HepG2 (cell line): ENCODE results near the gene CAVIN3. TPM values are rescaled to one million over a fixed set of nuclear protein-coding genes. Genes with fewer than 3 reads are reported as not detected.

Experiments
- ATAC-seq: fragments of 200-7000 bp; cut with Tn5 transposase; 3 replicates; pipeline ENCODE4 v1.9.1; 2020; ENCODE audit warnings: mild to moderate bottlenecking, moderate library complexity
- BruUV-seq: library from RNA; stranded (reverse); fragments of 400-500 nt; replicated peaks from 2 replicates; lab custom pipeline; 2021; lab: Mats Ljungman, UMichigan
- CTCF ChIA-PET: fragments of 300-600 bp; formaldehyde crosslinking; extraction: SDS; loops from one replicate; lab custom pipeline; 2021; ENCODE audit warnings: low total read pairs, inconsistent platforms, low intra/inter-chr PET ratio; lab: Yijun Ruan, JAX
- POLR2A ChIA-PET: fragments of 350-600 bp; sonication (Branson Sonifier 250); formaldehyde crosslinking; loops from one replicate; lab custom pipeline; 2020; ENCODE audit warnings: antibody characterized with exemption, inconsistent platforms; lab: Yijun Ruan, JAX
- DNase-seq: peaks from one replicate; pipeline ENCODE4 v3.0.0-alpha.2; 2015; ENCODE audit warnings: low spot score
- FAIRE-seq: peaks from 3 replicates; lab custom pipeline; 2011; peaks lifted over from hg19 to GRCh38; lab: Jason Lieb, UNC
- H2AFZ ChIP-seq: one replicate; pipeline ENCODE4 v1.6.1; 2011; ENCODE audit warnings: low read length, inconsistent platforms
- H3K27ac ChIP-seq: fragments of 300-600 bp; 3 replicates; pipeline ENCODE4 v1.8.0; 2011; ENCODE audit warnings: mixed run types, mild to moderate bottlenecking, mixed read lengths, low read length, inconsistent platforms; ENCODE audit not compliant: insufficient read depth; ENCODE audit errors: extremely low read length
- H3K27me3 ChIP-seq, 2 experiments: fragments of 200-600 bp in 1 of 2; 2 replicates in 1 of 2; 3 replicates in 1 of 2; pipeline versions ENCODE4 v1.6.0 to v1.8.0; 2011; ENCODE audit warnings: low read length in 2 of 2, mild to moderate bottlenecking in 2 of 2, moderate library complexity in 2 of 2, inconsistent platforms in 1 of 2; ENCODE audit not compliant: insufficient read depth in 2 of 2, control insufficient read depth in 1 of 2
- H3K36me3 ChIP-seq, 2 experiments: fragments of 200-600 bp in 1 of 2; replicated peaks in 1 of 2; 2 replicates in 1 of 2; 3 replicates in 1 of 2; pipeline versions ENCODE4 v1.5.1 to v1.8.0; 2011; ENCODE audit warnings: low read length in 2 of 2, inconsistent platforms in 1 of 2; ENCODE audit not compliant: insufficient read depth in 2 of 2, control insufficient read depth in 1 of 2
- H3K4me1 ChIP-seq: 2 replicates; pipeline ENCODE4 v1.5.1; 2012; ENCODE audit warnings: low read length, inconsistent platforms; ENCODE audit not compliant: insufficient read depth
- H3K4me2 ChIP-seq: 2 replicates; pipeline ENCODE4 v1.6.0; 2011; ENCODE audit warnings: low read depth, low read length, inconsistent platforms
- H3K4me3 ChIP-seq, 3 experiments: fragments of 200-600 bp in 1 of 3; sonication (generic), shearing (Covaris generic) in 1 of 3; replicated peaks in 1 of 3; 2 replicates each; pipeline ENCODE4 v1.5.1; 2011 to 2016; ENCODE audit warnings: low read length in 3 of 3, inconsistent platforms in 2 of 3, low read depth in 2 of 3, mild to moderate bottlenecking in 2 of 3, control low read depth in 1 of 3, mixed read lengths in 1 of 3; ENCODE audit not compliant: insufficient read depth in 1 of 3
- H3K79me2 ChIP-seq: one replicate; pipeline ENCODE4 v1.6.1; 2011; ENCODE audit warnings: low read length, inconsistent platforms; ENCODE audit not compliant: insufficient read depth
- H3K9ac ChIP-seq: 2 replicates; pipeline ENCODE4 v1.6.0; 2011; ENCODE audit warnings: mild to moderate bottlenecking, low read depth, low read length, inconsistent platforms; ENCODE audit not compliant: insufficient read depth
- H3K9me3 ChIP-seq: 2 replicates; pipeline ENCODE4 v1.5.1; 2012; ENCODE audit warnings: mild to moderate bottlenecking, low read length
- H4K20me1 ChIP-seq: 2 replicates; pipeline ENCODE4 v1.6.0; 2011; ENCODE audit warnings: inconsistent platforms, mild to moderate bottlenecking, low read length, moderate library complexity; ENCODE audit not compliant: insufficient read depth
- DNMT3B ChIP-seq: conservative IDR thresholded peaks from 2 replicates; pipeline ENCODE4 v1.6.1; 2016; ENCODE audit warnings: missing biosample characterization, control low read depth
- HNRNPLL ChIP-seq: fragments of 200-400 bp; formaldehyde crosslinking; IDR thresholded peaks from 2 replicates; pipeline ENCODE4 v1.6.1; 2017; ENCODE audit warnings: mild to moderate bottlenecking, low read depth, low read length; ENCODE audit not compliant: poor library complexity, severe bottlenecking
- MTF1 ChIP-seq: sonication (generic); formaldehyde crosslinking; IDR thresholded peaks from 2 replicates; pipeline ENCODE4 v1.5.0; 2020; ENCODE audit warnings: missing genetic modification reagents
- SNAPC5 ChIP-seq: sonication (generic); formaldehyde crosslinking; IDR thresholded peaks from 2 replicates; pipeline ENCODE4 v1.8.1; 2023; ENCODE audit warnings: mild to moderate bottlenecking, missing genetic modification reagents, borderline replicate concordance
- TP53 ChIP-seq: sonication (generic); formaldehyde crosslinking; conservative IDR thresholded peaks from 2 replicates; pipeline ENCODE4 v1.4.0; 2020; ENCODE audit warnings: missing genetic modification reagents
- USF2 ChIP-seq, 2 experiments: sonication (generic) in 1 of 2; formaldehyde crosslinking in 1 of 2; IDR thresholded peaks; 2 replicates each; pipeline versions ENCODE4 v1.5.1 to v1.6.1; 2011 to 2020; ENCODE audit warnings: borderline replicate concordance in 1 of 2, low read depth in 1 of 2, low read length in 1 of 2, mild to moderate bottlenecking in 1 of 2, missing genetic modification reagents in 1 of 2, moderate library complexity in 1 of 2
- ZBTB4 ChIP-seq: sonication (generic); formaldehyde crosslinking; IDR thresholded peaks from 2 replicates; pipeline ENCODE4 v1.4.0; 2020; ENCODE audit warnings: missing genetic modification reagents, mild to moderate bottlenecking, borderline replicate concordance
- ZNF205 ChIP-seq: IDR thresholded peaks from 2 replicates; pipeline ENCODE4 v1.6.1; 2018; ENCODE audit warnings: missing biosample characterization, missing genetic modification reagents
- ZNF570 ChIP-seq: sonication (generic); formaldehyde crosslinking; IDR thresholded peaks from 2 replicates; pipeline ENCODE4 v1.4.0; 2020; ENCODE audit warnings: mild to moderate bottlenecking, missing genetic modification reagents, borderline replicate concordance
- WGBS: methylation state at CpG from one replicate; pipeline ENCODE4 v1.1.6; 2017; ENCODE audit warnings: low lambda C conversion rate; 5-methylcytosine and 5-hydroxymethylcytosine counted together
- in situ Hi-C: cut with HindIII; loops from 2 replicates; pipeline ENCODE4 v1.10.0; 2017; ENCODE audit warnings: low pct_unique_long_range_greater_than_20kb; ENCODE audit not compliant: extremely low pct_ligation_motif_present
- intact Hi-C: fragments of 100-400 bp; cut with micrococcal nuclease; formaldehyde crosslinking; loops from one replicate; pipeline ENCODE4 v1.10.0; 2022; ENCODE audit not compliant: unreplicated experiment
- polyA plus RNA-seq, 8 experiments: library from polyadenylated mRNA; depleted of rRNA in 3 of 8; stranded (reverse) in 7 of 8; unstranded in 1 of 8; fragments of >200 nt; fragmentation: Illumina TruSeq in 4 of 8; extraction: Trizol in 4 of 8; gene quantifications; 2 replicates each; pipeline versions ENCODE4 v1.2.1 to v1.2.3, GENCODE V29; 2011 to 2016; ENCODE audit warnings: low read depth in 4 of 8, missing spikeins in 1 of 8, mixed read lengths in 1 of 8; ENCODE audit not compliant: insufficient read depth in 1 of 8
- total RNA-seq, 5 experiments: library from RNA; depleted of rRNA; stranded (reverse); fragments of >200 nt; fragmentation: Illumina TruSeq; extraction: Trizol; gene quantifications; 2 replicates each; pipeline ENCODE4 v1.2.3, GENCODE V29; 2016; ENCODE audit warnings: low read depth in 1 of 5
- TF ChIP-seq, protein P1 (sequence below): sonication (generic); formaldehyde crosslinking; conservative IDR thresholded peaks from 2 replicates; pipeline ENCODE4 v1.8.1; 2023; ENCODE audit warnings: missing genetic modification reagents
- TF ChIP-seq, protein P2 (sequence below): sonication (generic); formaldehyde crosslinking; IDR thresholded peaks from 2 replicates; pipeline ENCODE4 v1.8.0; 2022; ENCODE audit warnings: mild to moderate bottlenecking, missing genetic modification reagents, borderline replicate concordance

The CAVIN3 gene
- total and polyA plus RNA-seq, 2 of the 13 experiments (the other 11 are each of a cell fraction or from before 2014, with no cell fraction given), result not detected

DNA sequence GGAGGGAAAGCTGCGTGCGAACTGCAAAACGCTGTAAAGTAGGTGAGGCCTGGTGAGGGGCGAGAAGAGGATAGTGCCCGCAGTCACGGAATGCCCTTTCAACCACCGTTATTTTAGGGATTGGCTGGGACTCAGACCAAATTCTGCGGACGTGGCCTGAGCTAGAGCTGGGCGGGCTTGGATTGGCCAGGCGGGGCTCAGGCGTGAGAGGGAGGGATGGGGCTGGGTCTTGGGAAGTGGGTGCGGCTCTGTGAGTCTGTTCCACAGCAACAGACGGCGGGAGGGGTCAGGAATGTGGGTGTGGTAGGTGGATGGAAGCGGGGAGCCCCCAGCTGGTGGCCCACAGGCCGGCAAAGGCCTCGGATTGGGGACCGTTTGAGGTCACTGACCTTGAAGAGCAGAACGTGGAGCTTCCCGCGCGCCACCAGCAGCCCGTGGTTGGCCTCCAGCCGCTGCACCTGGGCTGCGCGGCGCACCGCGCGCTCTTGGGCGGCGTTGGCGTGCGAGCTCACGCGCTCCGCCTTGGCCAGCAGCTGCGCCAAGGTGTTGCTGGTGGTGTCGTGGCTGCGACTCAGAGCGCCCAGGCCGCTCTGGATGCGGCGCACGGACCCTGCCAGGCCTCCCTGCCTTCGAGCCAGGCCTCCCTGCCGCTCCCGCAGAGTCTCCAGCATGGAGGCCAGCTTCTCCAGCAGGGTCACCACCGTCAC, 444 bp downstream of the CAVIN3 start (continued):
- TF ChIP-seq, protein P1, sequence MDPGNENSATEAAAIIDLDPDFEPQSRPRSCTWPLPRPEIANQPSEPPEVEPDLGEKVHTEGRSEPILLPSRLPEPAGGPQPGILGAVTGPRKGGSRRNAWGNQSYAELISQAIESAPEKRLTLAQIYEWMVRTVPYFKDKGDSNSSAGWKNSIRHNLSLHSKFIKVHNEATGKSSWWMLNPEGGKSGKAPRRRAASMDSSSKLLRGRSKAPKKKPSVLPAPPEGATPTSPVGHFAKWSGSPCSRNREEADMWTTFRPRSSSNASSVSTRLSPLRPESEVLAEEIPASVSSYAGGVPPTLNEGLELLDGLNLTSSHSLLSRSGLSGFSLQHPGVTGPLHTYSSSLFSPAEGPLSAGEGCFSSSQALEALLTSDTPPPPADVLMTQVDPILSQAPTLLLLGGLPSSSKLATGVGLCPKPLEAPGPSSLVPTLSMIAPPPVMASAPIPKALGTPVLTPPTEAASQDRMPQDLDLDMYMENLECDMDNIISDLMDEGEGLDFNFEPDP (CRISPR knock-in tag), result no peak
- TF ChIP-seq, all 625 proteins: peak for 0

- no peaks in the 10 kb centered on the region for H3K9me3 ChIP-seq
- no peak overlapping the region for H3K4me3 ChIP-seq
- DNase-seq (no peak), FAIRE-seq (no peak), ATAC-seq (no peak)
- intact Hi-C loops, result no loop called here
- peaks cover 1 to 30% of the 10 kb centered on the region in 2 experiments; a peak in 3 of 5 replicates for H3K27me3 ChIP-seq
- H3K4me1 ChIP-seq, result no peaks in the 10 kb centered on the region
- H3K4me2 ChIP-seq, result no peak overlapping the region
- H3K27ac ChIP-seq, result no peak overlapping the region
- no peaks in the 10 kb centered on the region for H3K36me3 ChIP-seq
- H3K79me2 ChIP-seq, result no peaks in the 10 kb centered on the region
- WGBS, result 57% methylated on average over 15 of the region's 37 CpGs
- H3K9ac ChIP-seq, result no peak overlapping the region
- no peaks in the 10 kb centered on the region for H4K20me1 ChIP-seq
- in situ Hi-C loops, result loop anchor here (10.0 kb wide), 1 partner anchor 294 kb away; no protein-coding TSS in a partner anchor
- ChIA-PET POLR2A (no interaction called here), CTCF (no interaction called here)
- H2AFZ ChIP-seq, result no peak overlapping the region
- no TSS peak for BruUV-seq
- TF ChIP-seq, protein P2, sequence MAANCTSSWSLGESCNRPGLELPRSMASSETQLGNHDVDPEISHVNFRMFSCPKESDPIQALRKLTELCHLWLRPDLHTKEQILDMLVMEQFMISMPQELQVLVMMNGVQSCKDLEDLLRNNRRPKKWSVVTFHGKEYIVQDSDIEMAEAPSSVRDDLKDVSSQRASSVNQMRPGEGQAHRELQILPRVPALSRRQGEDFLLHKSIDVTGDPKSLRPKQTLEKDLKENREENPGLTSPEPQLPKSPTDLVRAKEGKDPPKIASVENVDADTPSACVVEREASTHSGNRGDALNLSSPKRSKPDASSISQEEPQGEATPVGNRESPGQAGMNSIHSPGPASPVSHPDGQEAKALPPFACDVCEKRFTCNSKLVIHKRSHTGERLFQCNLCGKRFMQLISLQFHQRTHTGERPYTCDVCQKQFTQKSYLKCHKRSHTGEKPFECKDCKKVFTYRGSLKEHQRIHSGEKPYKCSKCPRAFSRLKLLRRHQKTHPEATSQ (CRISPR knock-in tag), result no peak
- no peak for TF ChIP-seq USF2 (IDR thresholded peaks at IDR 0.05; ENCODE audit: low read depth, low read length)
- no peak for TF ChIP-seq USF2 (CRISPR knock-in tag; IDR thresholded peaks at IDR 0.05; ENCODE audit: borderline replicate concordance)
- TF ChIP-seq ZNF570 (CRISPR knock-in tag), result no peak
- TF ChIP-seq ZNF205 (CRISPR knock-in tag), result no peak
- no peak for TF ChIP-seq HNRNPLL
- no peak for TF ChIP-seq DNMT3B (CRISPR knock-in tag)
- TF ChIP-seq ZBTB4 (CRISPR knock-in tag), result no peak
- TF ChIP-seq MTF1, result no peak
- TF ChIP-seq TP53 (CRISPR knock-in tag), result no peak
- no peak for TF ChIP-seq SNAPC5 (CRISPR knock-in tag)
Observed at GRCh38 chr11:6319001-6319703, 1.1 kb downstream of the CAVIN3 start.
